ENCODE measurements around the gene PRLR. TPM values are rescaled to one million over a fixed set of nuclear protein-coding genes. Genes with fewer than 3 reads are reported as not detected.

Gene PRLR
- total RNA-seq, 1 donor from 2014 or later = not detected

GRCh38 chr5:35029333-35029732 is 201.0 kb downstream of the PRLR start:
- DNase-seq = no peak

DNA sequence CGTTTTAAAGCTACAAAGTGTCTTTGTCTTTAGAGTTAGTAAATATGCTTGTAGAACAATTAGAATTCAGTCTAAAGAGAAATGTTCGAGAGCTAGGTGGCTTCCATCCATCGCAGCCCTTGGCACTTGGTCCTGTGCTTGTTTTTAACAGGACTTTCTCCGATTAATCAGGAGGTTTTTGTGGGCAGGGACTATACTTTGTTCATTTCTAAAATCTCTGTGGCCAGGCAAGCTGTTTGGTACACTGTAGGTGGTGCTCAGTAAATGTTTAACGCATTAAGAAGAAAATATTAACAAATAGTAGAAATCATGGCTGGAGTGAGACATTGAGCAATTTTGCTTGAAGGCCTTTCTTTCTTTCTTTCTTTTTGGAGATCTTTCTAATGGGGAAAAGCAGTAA is 203.3 kb downstream of the PRLR start:
- DNase-seq = no peak

DNA sequence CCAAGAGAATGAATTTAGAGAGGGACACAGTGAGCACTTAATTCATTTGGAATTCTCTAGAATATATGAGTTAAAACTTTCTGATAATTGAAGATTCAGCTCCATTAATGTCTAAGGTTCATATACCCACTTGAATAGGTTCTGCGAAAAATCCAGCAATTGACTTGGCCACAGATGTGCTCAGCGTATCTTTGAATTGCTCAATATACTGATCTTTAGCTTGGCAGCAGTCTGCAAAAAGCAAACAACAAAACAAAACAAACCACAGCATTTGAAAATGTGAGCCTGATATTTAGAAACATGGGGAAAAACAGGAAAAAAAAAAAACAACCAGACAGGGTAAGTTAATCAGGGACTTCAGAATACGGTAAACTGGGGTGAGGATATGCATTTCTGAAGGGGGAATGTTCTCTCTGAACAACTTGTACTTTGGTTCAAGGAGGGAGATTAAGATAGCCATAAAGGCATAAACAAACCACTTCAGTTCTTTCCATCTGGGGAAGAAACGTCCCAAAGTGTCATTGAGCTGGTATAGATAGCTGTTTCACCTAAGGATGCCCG is 203.9 kb downstream of the PRLR start:
- no peak for DNase-seq

DNA sequence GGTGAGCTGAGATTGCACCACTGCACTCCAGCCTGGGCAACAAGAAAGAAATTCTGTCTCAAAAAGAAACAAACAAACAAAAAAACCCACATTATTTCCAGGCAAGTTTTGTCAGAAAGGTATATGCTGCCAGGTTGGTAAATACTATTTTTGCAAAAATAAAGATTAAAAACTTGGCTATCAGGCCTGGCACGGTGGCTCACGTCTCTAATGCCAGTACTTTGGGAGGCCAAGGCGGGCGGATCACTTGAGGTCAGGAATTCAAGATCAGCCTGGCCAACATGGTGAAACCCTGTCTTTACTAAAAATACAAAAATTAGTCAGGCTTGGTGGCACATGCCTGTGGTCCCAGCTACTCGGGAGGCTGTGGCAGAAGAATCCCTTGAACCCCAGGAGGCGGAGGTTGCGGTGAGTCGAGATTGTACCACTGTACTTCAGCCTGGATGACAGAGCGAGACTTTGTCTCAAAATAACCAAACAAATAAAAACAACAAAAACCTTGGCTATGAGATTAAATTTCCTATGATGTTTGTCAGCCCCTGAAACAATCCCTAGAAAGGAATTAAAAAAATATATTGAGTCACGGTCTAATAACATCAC is 205.3 kb downstream of the PRLR start:
- no peak for DNase-seq

DNA sequence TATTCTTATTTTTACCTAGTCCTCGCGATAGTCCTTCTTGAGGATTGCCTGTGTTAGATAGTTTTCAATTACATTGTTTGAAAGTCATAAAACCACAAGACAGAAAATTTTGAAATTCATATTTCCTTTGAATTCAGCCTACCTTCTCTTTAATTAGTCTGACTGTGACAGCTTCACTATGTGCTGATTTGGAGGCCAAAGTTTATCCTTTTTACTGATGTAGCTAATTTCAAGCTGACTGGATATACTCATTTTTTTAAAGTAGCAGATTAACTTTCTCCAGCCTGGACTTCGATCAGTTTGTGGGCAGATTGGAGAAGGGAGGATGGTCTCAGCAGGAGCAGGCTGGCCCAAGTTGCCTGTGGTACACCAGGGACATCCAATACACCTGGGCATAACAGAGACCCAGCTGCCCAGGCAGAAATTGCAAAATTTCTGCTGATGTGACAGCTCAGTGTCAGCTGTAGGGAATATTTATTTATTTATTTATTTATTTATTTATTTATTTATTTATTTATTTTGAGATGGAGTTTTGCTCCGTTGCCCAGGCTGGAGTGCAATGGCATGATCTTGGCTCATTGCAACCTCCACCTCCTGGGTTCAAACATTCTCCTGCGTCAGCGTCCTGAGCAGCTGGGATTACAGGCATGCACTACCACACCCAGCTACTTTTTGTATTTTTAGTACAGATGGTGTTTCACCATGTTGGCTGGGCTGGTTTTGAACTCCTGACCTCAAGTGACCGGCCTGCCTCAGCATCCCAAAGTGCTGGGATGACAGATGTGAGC is 206.7 kb downstream of the PRLR start:
- no peak for DNase-seq

DNA sequence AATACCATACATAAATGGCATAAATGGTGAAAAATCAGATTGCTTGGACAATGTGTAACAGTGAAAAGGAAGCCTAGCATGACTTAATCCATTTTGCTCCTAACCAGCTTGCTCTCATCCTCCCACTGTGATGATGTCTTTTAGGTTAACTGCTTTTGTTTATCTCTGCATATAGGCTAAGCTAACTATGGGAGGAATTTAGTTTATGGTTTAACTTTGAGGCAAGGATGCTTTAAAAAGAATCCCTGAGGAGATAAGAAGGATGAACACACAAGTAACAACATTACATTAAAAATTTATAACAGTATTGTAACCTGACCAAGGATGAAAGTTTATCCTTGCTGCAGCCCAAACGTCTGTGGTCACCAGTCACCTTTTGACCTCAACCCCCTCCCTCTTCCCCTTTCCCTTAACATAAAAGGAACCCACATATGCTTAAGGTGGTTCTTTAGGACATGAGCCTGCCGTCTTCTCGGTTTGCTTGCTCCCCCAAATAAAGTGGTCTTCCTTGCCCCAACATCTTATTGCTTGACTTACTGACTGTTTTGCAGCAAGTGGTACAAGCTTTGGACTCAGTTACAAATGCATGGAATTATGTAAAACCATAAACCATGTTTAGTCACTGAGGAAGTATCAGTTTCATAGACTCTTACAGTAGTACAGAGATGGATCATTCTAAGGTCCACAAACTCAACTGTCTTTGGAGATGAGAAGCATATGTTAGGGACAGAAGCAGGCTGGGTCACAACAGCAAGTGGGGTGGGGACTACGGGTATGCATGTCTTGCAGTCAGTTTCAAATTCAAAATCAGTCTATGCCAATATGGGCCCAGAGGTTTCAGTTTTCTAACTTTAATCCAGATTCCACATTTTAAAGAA is 213.9 kb downstream of the PRLR start:
- DNase-seq = no peak

DNA sequence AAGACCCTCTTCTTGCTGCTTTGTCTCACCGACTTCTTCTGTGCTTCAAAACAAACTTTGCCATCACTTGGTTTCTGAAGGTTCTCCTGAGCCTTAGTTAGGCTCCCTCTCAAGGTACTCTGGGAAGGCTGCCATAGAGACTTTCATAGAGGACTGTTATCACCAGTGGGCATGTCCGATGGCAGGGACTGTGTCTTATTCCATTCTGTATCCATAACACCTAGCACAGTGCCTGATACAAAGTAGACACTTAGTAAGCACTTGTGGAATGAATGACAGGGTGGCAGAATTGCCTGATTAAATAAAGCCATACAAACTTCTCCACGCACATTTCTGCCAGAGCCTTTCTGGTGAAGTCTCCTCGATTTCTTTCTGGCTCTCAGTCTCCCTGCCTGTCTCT is 215.2 kb downstream of the PRLR start:
- no peak for DNase-seq

DNA sequence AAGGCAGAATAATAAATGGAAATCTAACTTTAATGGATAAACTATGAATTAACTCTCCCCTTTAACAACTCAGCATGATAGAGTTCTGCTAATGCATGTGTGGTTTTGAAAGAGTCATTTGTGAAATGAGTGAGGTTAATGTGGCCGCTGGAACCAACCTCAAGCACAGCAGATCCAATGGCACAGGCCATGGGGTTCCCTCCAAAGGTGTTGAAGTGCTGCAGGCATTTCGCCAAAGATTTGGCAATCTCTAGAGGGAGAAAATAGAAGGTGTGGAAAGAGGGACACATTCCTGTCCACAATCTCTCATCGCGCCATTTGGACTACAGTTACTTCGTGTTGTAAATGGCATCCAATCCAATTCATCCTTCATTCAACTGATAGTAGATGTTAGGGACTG is 217.5 kb downstream of the PRLR start:
- DNase-seq = no peak

GRCh38 chr5:35012365-35012764 is 217.9 kb downstream of the PRLR start:
- no peak for DNase-seq

- DNase-seq = no peak
Observed at GRCh38 chr5:35010676-35011075, 219.6 kb downstream of the PRLR start.

DNA sequence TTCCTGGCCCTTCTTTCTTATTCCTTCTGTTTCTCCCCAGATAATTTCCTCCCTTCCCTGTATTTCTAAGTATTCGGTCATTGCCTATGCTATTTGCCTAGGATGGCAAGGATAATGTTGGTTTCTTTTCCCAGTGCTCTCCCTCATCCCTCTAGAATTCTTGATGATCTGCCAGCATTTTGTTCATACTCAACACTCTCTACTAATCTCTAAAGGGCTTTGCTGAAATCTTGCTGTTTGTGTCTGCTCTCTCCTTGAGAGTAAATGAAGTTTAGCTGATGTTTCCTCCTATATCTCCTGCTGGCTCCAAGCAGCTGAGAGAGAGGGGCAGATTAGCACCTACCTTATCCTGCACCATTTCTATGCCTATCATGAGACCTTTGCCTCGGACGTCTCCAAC is 220.6 kb downstream of the PRLR start:
- DNase-seq = no peak

GRCh38 chr5:35009019-35009418 is 221.3 kb downstream of the PRLR start:
- no peak for DNase-seq

- DNase-seq = no peak
Observed at GRCh38 chr5:35004771-35005170, 225.5 kb downstream of the PRLR start.

- DNase-seq = no peak
Observed at GRCh38 chr5:35004200-35004599, 226.1 kb downstream of the PRLR start.

GRCh38 chr5:35003018-35003957 is 227.0 kb downstream of the PRLR start:
- peak; percentile 68 for DNase-seq

GRCh38 chr5:35002459-35002858 is 227.8 kb downstream of the PRLR start:
- no peak for DNase-seq

GRCh38 chr5:35001842-35002241 is 228.4 kb downstream of the PRLR start:
- DNase-seq = no peak

Other genes starting within 250 kb of the PRLR start
- gene AGXT2, start 182.5 kb downstream of the PRLR start, total RNA-seq = 0.05 TPM in 1 of 2 replicates, not detected in the other

All from dermis blood vessel endothelial cell (primary cell).